ENCODE results near the gene CENPS. TPM values are rescaled to one million over a fixed set of nuclear protein-coding genes. Genes with fewer than 3 reads are reported as not detected.

Gene CENPS
- total and polyA plus RNA-seq, 9 of the 15 experiments (the other 6 are each of a cell fraction or from before 2014, with no cell fraction given): 10.2 to 36.0 (median 26.0) TPM

DNA sequence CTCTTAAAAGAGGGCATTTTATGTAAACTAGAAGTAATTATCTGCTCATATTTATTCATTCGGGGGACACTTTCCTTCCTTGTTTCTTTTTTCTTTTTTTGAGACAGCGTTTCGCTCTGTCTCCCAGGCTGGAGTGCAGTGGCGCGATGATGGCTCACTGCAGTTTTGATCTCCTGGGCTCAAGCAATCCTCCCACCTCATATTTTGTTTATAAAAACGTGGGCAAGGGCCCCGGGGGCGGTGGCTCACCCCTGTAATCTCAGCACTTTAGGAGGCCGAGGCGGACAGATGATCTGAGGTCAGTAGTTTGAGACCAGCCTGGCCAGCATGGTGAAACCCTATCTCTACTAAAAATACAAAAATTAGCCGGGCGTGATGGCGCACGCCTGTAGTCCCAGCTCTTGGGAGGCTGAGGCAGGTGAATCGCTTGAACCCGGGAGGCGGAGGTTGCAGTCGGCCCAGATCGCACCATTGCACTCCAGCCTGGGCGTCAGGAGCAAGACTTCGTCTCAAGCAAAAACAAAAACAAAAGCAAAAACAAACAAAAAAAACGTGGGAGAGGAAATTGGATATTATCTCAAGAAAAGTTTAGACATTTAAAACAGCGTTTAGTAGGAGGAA lies 43.0 kb downstream of the CENPS start (continued):
- TF ChIP-seq, protein P1, sequence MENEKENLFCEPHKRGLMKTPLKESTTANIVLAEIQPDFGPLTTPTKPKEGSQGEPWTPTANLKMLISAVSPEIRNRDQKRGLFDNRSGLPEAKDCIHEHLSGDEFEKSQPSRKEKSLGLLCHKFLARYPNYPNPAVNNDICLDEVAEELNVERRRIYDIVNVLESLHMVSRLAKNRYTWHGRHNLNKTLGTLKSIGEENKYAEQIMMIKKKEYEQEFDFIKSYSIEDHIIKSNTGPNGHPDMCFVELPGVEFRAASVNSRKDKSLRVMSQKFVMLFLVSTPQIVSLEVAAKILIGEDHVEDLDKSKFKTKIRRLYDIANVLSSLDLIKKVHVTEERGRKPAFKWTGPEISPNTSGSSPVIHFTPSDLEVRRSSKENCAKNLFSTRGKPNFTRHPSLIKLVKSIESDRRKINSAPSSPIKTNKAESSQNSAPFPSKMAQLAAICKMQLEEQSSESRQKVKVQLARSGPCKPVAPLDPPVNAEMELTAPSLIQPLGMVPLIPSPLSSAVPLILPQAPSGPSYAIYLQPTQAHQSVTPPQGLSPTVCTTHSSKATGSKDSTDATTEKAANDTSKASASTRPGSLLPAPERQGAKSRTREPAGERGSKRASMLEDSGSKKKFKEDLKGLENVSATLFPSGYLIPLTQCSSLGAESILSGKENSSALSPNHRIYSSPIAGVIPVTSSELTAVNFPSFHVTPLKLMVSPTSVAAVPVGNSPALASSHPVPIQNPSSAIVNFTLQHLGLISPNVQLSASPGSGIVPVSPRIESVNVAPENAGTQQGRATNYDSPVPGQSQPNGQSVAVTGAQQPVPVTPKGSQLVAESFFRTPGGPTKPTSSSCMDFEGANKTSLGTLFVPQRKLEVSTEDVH (IDR thresholded peaks at IDR 0.05; ENCODE audit: low read depth, partially characterized antibody): no peak
- TF ChIP-seq RB1 (IDR thresholded peaks at IDR 0.05; ENCODE audit: low read depth): no peak; the same call in 1 of the 2 replicates
- 0 out of 4 replicates have a peak, but pooled peaks of 1 of the 2 experiments have one; percentile 42 for TF ChIP-seq RCOR1 (IDR thresholded peaks at IDR 0.05; ENCODE audit: borderline replicate concordance in 1 of 2, low read depth in 2 of 2, low read length in 2 of 2)
- no peak for TF ChIP-seq EP300 (IDR thresholded peaks at IDR 0.05; ENCODE audit: low read length)
- no peak for TF ChIP-seq SP2 (IDR thresholded peaks at IDR 0.05; ENCODE audit: extremely low read depth, low read depth, low read length, poor library complexity, severe bottlenecking)
- TF ChIP-seq, protein P2, sequence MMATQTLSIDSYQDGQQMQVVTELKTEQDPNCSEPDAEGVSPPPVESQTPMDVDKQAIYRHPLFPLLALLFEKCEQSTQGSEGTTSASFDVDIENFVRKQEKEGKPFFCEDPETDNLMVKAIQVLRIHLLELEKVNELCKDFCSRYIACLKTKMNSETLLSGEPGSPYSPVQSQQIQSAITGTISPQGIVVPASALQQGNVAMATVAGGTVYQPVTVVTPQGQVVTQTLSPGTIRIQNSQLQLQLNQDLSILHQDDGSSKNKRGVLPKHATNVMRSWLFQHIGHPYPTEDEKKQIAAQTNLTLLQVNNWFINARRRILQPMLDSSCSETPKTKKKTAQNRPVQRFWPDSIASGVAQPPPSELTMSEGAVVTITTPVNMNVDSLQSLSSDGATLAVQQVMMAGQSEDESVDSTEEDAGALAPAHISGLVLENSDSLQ (IDR thresholded peaks at IDR 0.05): no peak
- TF ChIP-seq ELF2 (CRISPR knock-in tag; IDR thresholded peaks at IDR 0.05): no peak
- no peak for TF ChIP-seq SMAD1 (IDR thresholded peaks at IDR 0.05; ENCODE audit: low read depth, low read length, partially characterized antibody)
- no peak for TF ChIP-seq ZNF764 (CRISPR knock-in tag; IDR thresholded peaks at IDR 0.05; ENCODE audit: low read depth)
- TF ChIP-seq, protein P3, sequence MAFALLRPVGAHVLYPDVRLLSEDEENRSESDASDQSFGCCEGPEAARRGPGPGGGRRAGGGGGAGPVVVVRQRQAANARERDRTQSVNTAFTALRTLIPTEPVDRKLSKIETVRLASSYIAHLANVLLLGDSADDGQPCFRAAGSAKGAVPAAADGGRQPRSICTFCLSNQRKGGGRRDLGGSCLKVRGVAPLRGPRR (CRISPR knock-in tag; IDR thresholded peaks at IDR 0.05): no peak
- TF ChIP-seq KDM5B (IDR thresholded peaks at IDR 0.05; ENCODE audit: insufficient replicate concordance, low read depth, low read length): peak; percentile 36
- peak; percentile 26 for TF ChIP-seq CXXC5 (CRISPR knock-in tag; IDR thresholded peaks at IDR 0.05)
- TF ChIP-seq TBL1XR1 (IDR thresholded peaks at IDR 0.05; ENCODE audit: low read length in 2 of 2): 0 out of 4 replicates have a peak, but pooled peaks of 1 of the 2 experiments have one; percentile 34
- TF ChIP-seq YY1 (IDR thresholded peaks at IDR 0.05; ENCODE audit: borderline replicate concordance in 1 of 3, control insufficient read depth in 1 of 3, extremely low read depth in 1 of 3, insufficient read depth in 3 of 3, insufficient read length in 1 of 3, insufficient replicate concordance in 2 of 3, low read depth in 1 of 3, low read length in 2 of 3): peak in 2 of 3 experiments; percentile 6 to 61
- TF ChIP-seq, protein P4, sequence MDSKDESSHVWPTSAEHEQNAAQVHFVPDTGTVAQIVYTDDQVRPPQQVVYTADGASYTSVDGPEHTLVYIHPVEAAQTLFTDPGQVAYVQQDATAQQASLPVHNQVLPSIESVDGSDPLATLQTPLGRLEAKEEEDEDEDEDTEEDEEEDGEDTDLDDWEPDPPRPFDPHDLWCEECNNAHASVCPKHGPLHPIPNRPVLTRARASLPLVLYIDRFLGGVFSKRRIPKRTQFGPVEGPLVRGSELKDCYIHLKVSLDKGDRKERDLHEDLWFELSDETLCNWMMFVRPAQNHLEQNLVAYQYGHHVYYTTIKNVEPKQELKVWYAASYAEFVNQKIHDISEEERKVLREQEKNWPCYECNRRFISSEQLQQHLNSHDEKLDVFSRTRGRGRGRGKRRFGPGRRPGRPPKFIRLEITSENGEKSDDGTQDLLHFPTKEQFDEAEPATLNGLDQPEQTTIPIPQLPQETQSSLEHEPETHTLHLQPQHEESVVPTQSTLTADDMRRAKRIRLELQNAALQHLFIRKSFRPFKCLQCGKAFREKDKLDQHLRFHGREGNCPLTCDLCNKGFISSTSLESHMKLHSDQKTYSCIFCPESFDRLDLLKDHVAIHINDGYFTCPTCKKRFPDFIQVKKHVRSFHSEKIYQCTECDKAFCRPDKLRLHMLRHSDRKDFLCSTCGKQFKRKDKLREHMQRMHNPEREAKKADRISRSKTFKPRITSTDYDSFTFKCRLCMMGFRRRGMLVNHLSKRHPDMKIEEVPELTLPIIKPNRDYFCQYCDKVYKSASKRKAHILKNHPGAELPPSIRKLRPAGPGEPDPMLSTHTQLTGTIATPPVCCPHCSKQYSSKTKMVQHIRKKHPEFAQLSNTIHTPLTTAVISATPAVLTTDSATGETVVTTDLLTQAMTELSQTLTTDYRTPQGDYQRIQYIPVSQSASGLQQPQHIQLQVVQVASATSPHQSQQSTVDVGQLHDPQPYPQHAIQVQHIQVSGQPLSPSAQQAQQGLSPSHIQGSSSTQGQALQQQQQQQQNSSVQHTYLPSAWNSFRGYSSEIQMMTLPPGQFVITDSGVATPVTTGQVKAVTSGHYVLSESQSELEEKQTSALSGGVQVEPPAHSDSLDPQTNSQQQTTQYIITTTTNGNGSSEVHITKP (IDR thresholded peaks at IDR 0.05; ENCODE audit: partially characterized antibody): peak; percentile 85
- TF ChIP-seq DMBX1 (CRISPR knock-in tag; IDR thresholded peaks at IDR 0.05; ENCODE audit: borderline replicate concordance): peak; percentile 48; the same call in 1 of the 2 replicates

Data from K562 (cell line).